Measurements from ENCODE around the gene ULK4. TPM values are rescaled to one million over a fixed set of nuclear protein-coding genes. Genes with fewer than 3 reads are reported as not detected.

ULK4 gene
- total and polyA plus RNA-seq, 9 of the 15 experiments (the other 6 are each of a cell fraction or from before 2014, with no cell fraction given), result 3.0 to 5.9 (median 3.5) TPM

- DNase-seq (ENCODE audit: extremely low read depth in 1 of 4, low spot score in 3 of 4), result no peak
- intact Hi-C loops (cut with micrococcal nuclease) (no loop called here), in situ Hi-C loops (cut with MboI) (no loop called here)
- TF ChIP-seq SREBF2 (CRISPR knock-in tag; IDR thresholded peaks at IDR 0.05) (no peak), HMG20B (CRISPR knock-in tag; IDR thresholded peaks at IDR 0.05) (no peak), ARHGAP35 (IDR thresholded peaks at IDR 0.05; ENCODE audit: partially characterized antibody) (no peak), ZNF318 (IDR thresholded peaks at IDR 0.05; ENCODE audit: borderline replicate concordance in 1 of 2, low read depth in 1 of 2) (no peak), HDAC2 (IDR thresholded peaks at IDR 0.05) (no peak), THRAP3 (IDR thresholded peaks at IDR 0.05; ENCODE audit: borderline replicate concordance) (no peak), ZNF830 (CRISPR knock-in tag; IDR thresholded peaks at IDR 0.05) (no peak), E2F1 (CRISPR knock-in tag; IDR thresholded peaks at IDR 0.05) (no peak), KHSRP (IDR thresholded peaks at IDR 0.05) (no peak), FOXA3 (CRISPR knock-in tag; conservative IDR thresholded peaks at IDR 0.05 in 1 of 2, IDR thresholded peaks at IDR 0.05 in 1 of 2) (no peak), HMBOX1 (IDR thresholded peaks at IDR 0.05) (no peak)
- no peak for ATAC-seq
- Histone ChIP-seq H4K20me1 (replicated peaks; ENCODE audit: control insufficient read depth, insufficient read depth, low read length) (no peaks in the 10 kb centered on the region), H3K79me2 (ENCODE audit: control insufficient read depth, insufficient read depth, low read length) (no peaks in the 10 kb centered on the region), H3K4me2 (ENCODE audit: insufficient read depth, low read length) (no peak overlapping the region), H3K4me1 (replicated peaks in 1 of 2; ENCODE audit: control insufficient read depth in 2 of 2, insufficient read depth in 2 of 2, low read length in 2 of 2) (no peaks in the 10 kb centered on the region; a peak in 1 of 5 replicates), H3K9me1 (ENCODE audit: control insufficient read depth, insufficient read depth, low read length) (no peaks in the 10 kb centered on the region), H3K36me3 (ENCODE audit: control insufficient read depth, insufficient read depth, low read length) (no peaks in the 10 kb centered on the region), H3K9ac (ENCODE audit: insufficient read depth in 1 of 2, low read depth in 2 of 2, low read length in 2 of 2) (no peak overlapping the region), H2AFZ (ENCODE audit: low read depth, low read length) (no peak overlapping the region), H3K27me3 (ENCODE audit: control insufficient read depth in 2 of 2, insufficient read depth in 2 of 2, low read length in 2 of 2) (no peaks in the 10 kb centered on the region), H3K4me3 (no peak overlapping the region), H3K9me3 (replicated peaks; ENCODE audit: control insufficient read depth, insufficient read depth, low read depth, low read length) (no peaks in the 10 kb centered on the region), H3K27ac (ENCODE audit: extremely low read depth, low read depth, low read length) (no peak overlapping the region)
- BruUV-seq (replicated peaks), result no TSS peak
- no peak for FAIRE-seq
- ChIA-PET POLR2A (interaction anchor here (2.2 kb wide), 1 partner anchor 13 kb away, joined by 7 read pairs; no protein-coding TSS in a partner anchor), CTCF (ENCODE audit: low intra/inter-chr PET ratio) (no interaction called here)
Measured at GRCh38 chr3:41711651-41712050, 250.3 kb downstream of the ULK4 start.

Measured in K562 (cell line).